ENCODE data around the gene DOCK3. TPM values are rescaled to one million over a fixed set of nuclear protein-coding genes. Genes with fewer than 3 reads are reported as not detected.

DOCK3 gene
- total RNA-seq, 2 donors from 2014 or later: 7.7 to 8.5 TPM

GRCh38 chr3:50655009-50655830 is 19.5 kb upstream of the DOCK3 start:
- no peak overlapping the region for H3K27ac ChIP-seq (ENCODE audit: low read depth, low read length)
- Mint-ChIP-seq H3K4me1 (peaks cover 9% of the 10 kb centered on the region), H3K9me3 (no peaks in the 10 kb centered on the region), H3K27ac (no peak overlapping the region), H3K27me3 (ENCODE audit: insufficient read depth) (peaks cover 8% of the 10 kb centered on the region), H3K4me3 (no peak overlapping the region), H3K36me3 (ENCODE audit: low read depth) (no peaks in the 10 kb centered on the region)
- H3K9me3 ChIP-seq (ENCODE audit: control insufficient read depth, low read length): no peaks in the 10 kb centered on the region
- DNase-seq: no peak
- H3K27me3 ChIP-seq (ENCODE audit: control insufficient read depth, insufficient read depth, low read length, poor library complexity, severe bottlenecking): no peaks in the 10 kb centered on the region
- no peak overlapping the region for H3K4me3 ChIP-seq (ENCODE audit: low read length)
- H3K36me3 ChIP-seq (ENCODE audit: control insufficient read depth, insufficient read depth, low read length): no peaks in the 10 kb centered on the region
- H3K4me1 ChIP-seq (ENCODE audit: control insufficient read depth, insufficient read depth, low read length): no peaks in the 10 kb centered on the region
- H3K9ac ChIP-seq (ENCODE audit: extremely low read depth, low read length, poor library complexity, severe bottlenecking): no peak overlapping the region
- 52 to 94% methylated on average over 2 to 3 of the region's 3 CpGs for WGBS, 2 experiments (ENCODE audit: insufficient coverage in 1 of 2, insufficient read length in 1 of 2)
- no peak for TF ChIP-seq CTCF (conservative IDR thresholded peaks at IDR 0.05)

- no peaks in the 10 kb centered on the region for H3K27me3 ChIP-seq (ENCODE audit: control insufficient read depth, insufficient read depth, low read length, poor library complexity, severe bottlenecking)
- Mint-ChIP-seq H3K4me3 (no peak overlapping the region), H3K27me3 (ENCODE audit: insufficient read depth) (peaks cover 8% of the 10 kb centered on the region), H3K4me1 (peaks cover 12% of the 10 kb centered on the region), H3K27ac (no peak overlapping the region), H3K36me3 (ENCODE audit: low read depth) (no peaks in the 10 kb centered on the region), H3K9me3 (no peaks in the 10 kb centered on the region)
- H3K36me3 ChIP-seq (ENCODE audit: control insufficient read depth, insufficient read depth, low read length): no peaks in the 10 kb centered on the region
- no peaks in the 10 kb centered on the region for H3K4me1 ChIP-seq (ENCODE audit: control insufficient read depth, insufficient read depth, low read length)
- no peak for DNase-seq
- no peak overlapping the region for H3K4me3 ChIP-seq (ENCODE audit: low read length)
- no peak overlapping the region for H3K9ac ChIP-seq (ENCODE audit: extremely low read depth, low read length, poor library complexity, severe bottlenecking)
- WGBS, 2 experiments (ENCODE audit: insufficient coverage in 1 of 2, insufficient read length in 1 of 2): 88 to 96% methylated on average over 3 to 8 of the region's 8 CpGs
- H3K9me3 ChIP-seq (ENCODE audit: control insufficient read depth, low read length): no peaks in the 10 kb centered on the region
- no peak overlapping the region for H3K27ac ChIP-seq (ENCODE audit: low read depth, low read length)
- TF ChIP-seq CTCF (conservative IDR thresholded peaks at IDR 0.05): no peak
Measured at GRCh38 chr3:50656417-50657195, 18.1 kb upstream of the DOCK3 start.

GRCh38 chr3:50657407-50657806 is 17.3 kb upstream of the DOCK3 start:
- H3K27me3 ChIP-seq (ENCODE audit: control insufficient read depth, insufficient read depth, low read length, poor library complexity, severe bottlenecking): no peaks in the 10 kb centered on the region
- no peaks in the 10 kb centered on the region for H3K4me1 ChIP-seq (ENCODE audit: control insufficient read depth, insufficient read depth, low read length)
- H3K4me1 Mint-ChIP-seq: peaks cover 8% of the 10 kb centered on the region
- no peak overlapping the region for H3K4me3 ChIP-seq (ENCODE audit: low read length)
- DNase-seq: no peak
- H3K27ac ChIP-seq (ENCODE audit: low read depth, low read length): no peak overlapping the region
- H3K36me3 ChIP-seq (ENCODE audit: control insufficient read depth, insufficient read depth, low read length): no peaks in the 10 kb centered on the region
- peaks cover 8% of the 10 kb centered on the region for H3K27me3 Mint-ChIP-seq (ENCODE audit: insufficient read depth)
- no peaks in the 10 kb centered on the region for H3K36me3 Mint-ChIP-seq (ENCODE audit: low read depth)
- H3K27ac Mint-ChIP-seq: no peak overlapping the region
- H3K9me3 ChIP-seq (ENCODE audit: control insufficient read depth, low read length): no peaks in the 10 kb centered on the region
- no peak overlapping the region for H3K9ac ChIP-seq (ENCODE audit: extremely low read depth, low read length, poor library complexity, severe bottlenecking)
- 91 to 94% methylated on average over 5 of the region's 5 CpGs for WGBS, 2 experiments (ENCODE audit: insufficient coverage in 1 of 2, insufficient read length in 1 of 2)
- H3K4me3 Mint-ChIP-seq: no peak overlapping the region
- no peak for TF ChIP-seq CTCF (conservative IDR thresholded peaks at IDR 0.05)
- H3K9me3 Mint-ChIP-seq: no peaks in the 10 kb centered on the region
